CD4-positive, alpha-beta T cell treated with Interleukin-17A for 4 hours (primary cell): Measurements from ENCODE around the gene SH2D5.
"Not testable (repeated sequence)": the region's sequence is repeated elsewhere in the genome, so short reads cannot be mapped to it uniquely, and the experiment has no call there.

Experiments
- DNase-seq: peaks from one replicate; pipeline ENCODE4 v3.0.0-alpha.2; 2020; ENCODE audit warnings: mixed read lengths

Gene SH2D5

GRCh38 chr1:20689645-20690056 lies 42.9 kb downstream of the SH2D5 start:
- no peak for DNase-seq

DNA sequence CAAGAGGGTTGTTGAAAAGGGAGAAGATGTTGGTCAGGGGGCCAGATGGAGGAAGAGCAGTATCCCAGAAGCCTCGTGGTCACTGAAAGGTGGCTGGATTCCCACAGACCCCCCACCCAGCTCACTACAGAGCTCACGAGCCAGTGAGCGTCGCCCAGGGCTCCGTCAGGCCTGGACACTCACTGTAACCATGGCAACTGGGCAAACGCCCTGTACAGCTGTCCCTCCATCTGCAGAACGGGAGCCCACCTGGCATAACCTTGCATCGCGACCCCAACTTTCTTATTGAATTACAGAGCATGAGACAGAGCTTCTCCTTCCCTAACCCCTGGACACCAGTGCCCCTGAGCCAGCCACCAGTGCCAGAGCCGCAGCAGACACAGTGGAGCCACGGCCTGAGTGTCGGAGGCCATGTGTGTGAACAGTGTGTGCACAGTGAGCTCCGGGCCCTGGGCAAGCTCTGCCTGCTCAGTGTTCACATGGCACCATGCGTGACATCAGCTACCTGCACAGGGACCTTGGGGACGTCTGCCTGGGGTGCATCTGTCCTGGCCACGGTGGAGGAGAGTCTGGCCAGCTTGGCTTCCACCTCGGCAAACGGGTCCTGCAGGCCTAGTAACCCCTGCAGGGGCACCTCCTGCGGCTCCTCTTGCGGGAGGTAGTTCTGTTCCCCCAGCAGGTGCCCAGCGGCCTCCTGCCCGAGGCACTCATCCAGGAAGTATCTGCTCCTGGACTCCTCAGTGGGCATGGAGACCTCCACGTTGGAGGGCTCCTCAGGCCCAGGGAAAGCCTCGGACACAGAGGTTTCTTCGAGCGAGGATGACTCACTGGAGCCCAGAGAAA lies 45.4 kb downstream of the SH2D5 start:
- no peak for DNase-seq

DNA sequence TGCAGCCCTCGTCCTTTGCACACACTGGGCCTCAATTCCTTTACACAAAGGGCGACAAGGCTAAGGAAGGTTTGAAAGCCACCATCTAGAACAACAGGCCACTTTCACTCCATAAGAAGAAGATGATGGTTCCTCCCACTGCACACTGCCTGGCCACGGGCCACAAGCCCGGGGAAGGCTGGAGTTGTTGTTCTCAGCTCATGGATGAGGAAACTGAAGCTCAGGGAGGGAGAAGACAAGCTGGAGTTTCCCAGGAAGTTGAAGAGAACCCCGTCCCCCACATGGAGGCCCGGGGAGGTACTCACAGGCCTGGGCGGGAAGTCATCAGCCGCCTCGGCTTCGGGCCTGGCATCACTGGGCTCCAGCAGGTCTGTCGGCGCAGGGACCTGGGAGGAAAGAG lies 46.8 kb downstream of the SH2D5 start:
- DNase-seq, result no peak

- no peak for DNase-seq
Measured at GRCh38 chr1:20685099-20685662, 47.3 kb downstream of the SH2D5 start.

DNA sequence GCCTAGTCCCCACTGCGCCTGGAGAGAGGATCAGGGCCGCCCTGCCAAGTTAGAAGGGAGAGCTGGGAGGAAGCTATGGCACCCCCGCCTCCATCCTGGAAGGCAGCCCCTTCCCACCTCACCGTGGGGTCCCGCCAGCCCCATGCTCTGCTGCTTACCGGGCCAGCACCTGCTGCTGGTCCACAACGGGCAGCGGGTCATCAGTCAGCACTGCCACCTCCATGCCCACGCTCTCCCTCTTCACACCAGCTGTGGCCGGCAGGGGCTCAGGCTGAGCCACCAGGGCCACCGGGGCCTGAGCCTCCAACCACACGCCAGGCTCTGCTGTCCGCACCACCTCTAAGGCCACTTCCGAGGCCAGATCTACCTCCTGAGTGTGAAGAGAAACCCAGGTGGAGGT lies 47.9 kb downstream of the SH2D5 start:
- DNase-seq, result no peak

GRCh38 chr1:20684050-20684620 lies 48.4 kb downstream of the SH2D5 start:
- DNase-seq, result no peak

GRCh38 chr1:20683614-20684013 lies 48.9 kb downstream of the SH2D5 start:
- no peak for DNase-seq

DNA sequence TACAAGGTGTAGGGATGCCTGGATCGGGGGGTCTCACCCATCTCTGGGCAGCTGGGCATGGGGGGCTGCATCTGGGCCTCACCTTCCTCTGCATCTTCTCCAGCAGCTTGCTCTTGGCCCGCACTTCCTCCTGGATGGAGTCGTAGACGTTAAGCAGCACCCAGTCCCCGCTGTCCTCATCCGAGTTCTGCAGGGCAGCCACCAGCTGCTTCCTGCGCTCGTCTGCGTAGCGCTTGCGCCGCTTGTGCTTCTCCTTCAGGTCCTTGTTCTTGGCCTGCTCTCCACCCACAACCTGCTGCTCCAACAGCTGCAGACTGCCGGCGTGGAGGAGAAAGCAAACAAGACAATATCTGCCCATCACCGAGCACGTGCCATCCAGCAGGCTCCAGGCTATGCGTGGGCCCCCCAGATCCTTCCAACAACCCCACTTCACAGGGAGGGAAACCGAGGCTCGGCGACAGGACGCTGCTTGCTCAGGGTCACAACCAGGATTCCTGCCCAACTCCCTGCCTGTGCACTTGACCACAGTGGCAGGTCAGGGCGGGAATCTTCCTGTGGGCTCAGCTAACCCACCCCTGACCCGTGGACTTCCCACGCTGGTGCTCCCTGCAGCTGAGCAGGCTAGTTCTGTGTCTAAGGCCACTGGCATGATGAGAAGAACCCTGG lies 49.8 kb downstream of the SH2D5 start:
- no peak for DNase-seq

DNA sequence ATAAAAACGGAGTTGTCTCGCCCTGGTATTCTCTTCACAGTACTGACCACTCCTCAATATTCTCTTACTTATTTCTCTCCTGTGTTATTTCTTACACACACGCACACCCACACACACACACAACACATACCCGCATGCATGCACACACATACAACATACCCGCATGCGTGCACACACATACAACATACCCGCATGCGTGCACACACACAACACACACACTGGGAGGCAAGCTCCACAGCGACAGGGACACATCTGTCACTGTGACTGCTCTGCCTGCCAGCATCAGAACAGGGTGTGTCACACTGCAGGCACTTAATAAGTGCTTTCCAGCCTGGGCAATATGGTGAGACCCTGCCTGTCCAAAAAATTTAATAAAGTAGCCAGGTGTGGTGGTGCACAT lies 50.5 kb downstream of the SH2D5 start:
- DNase-seq, result no peak

DNA sequence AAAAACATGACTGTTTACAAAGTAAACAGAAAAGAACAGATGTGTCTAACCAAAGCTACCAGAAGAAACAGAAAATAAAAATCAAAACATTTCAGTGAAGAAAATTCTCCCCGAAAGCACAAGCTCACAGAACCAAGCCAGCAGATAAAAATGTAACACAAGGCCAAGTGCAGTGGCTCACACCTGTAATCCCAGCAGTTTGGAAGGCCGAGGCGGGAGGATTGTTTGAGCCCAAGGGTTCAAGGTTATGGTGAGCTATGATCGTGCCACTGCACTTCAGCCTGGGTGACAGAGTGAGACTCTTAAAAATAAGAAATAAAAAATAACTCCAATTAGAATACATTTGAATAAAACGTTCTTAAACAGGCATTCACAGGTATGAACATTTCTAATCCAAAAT lies 52.2 kb downstream of the SH2D5 start:
- no peak for DNase-seq

DNA sequence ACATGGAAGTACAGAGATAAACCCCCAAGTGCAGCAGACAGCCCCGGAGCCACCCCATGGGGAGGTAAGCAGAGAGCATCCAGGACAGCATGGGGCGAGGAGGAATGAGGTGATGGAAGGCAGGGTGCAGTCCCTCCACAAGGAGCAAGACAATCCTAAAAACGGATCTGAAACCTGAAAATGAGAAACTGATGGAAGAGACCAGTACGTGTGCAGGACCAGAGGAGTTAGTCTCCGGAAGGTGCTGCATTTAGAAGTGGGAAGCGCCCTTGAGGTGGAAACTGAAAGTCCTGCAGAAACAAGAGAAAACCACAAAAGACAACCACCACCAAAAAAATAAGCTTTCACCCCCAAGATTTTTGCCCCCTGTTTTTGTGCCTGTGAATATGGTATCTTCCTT lies 53.9 kb downstream of the SH2D5 start:
- no peak for DNase-seq

GRCh38 chr1:20673626-20674025 lies 58.9 kb downstream of the SH2D5 start:
- DNase-seq, result not testable (repeated sequence)

- no peak for DNase-seq
Measured at GRCh38 chr1:20672265-20672632, 60.3 kb downstream of the SH2D5 start.

GRCh38 chr1:20670936-20671335 lies 61.6 kb downstream of the SH2D5 start:
- DNase-seq, result no peak
